Omental fat pad (tissue), 4 donors: ENCODE data around the gene DCAF15. TPM values are rescaled to one million over a fixed set of nuclear protein-coding genes. Genes with fewer than 3 reads are reported as not detected.

Source experiments
- ATAC-seq: fragments of 150-250 bp; one replicate; pipeline ENCODE4 v1.9.1; 2016; ENCODE audit warnings: mild to moderate bottlenecking, moderate library complexity; ENCODE audit not compliant: low FRiP score
- DNase-seq: peaks from one replicate; pipeline ENCODE4 v3.0.0-alpha.2; 2019; ENCODE audit warnings: low spot score
- total RNA-seq, 4 donors: library from RNA; depleted of rRNA; stranded (reverse); fragments of >200 nt; gene quantifications; one replicate each; pipeline ENCODE4 v1.1.0, GENCODE V29; 2016
- TF ChIP-seq, protein P1 (sequence below), 3 donors: fragments of 450-650 bp; IDR thresholded peaks; one replicate each; pipeline ENCODE4 v1.5.1; 2016 to 2017; ENCODE audit warnings: antibody characterized with exemption in 3 of 3, mild to moderate bottlenecking in 3 of 3, moderate library complexity in 2 of 3

Gene DCAF15
- total RNA-seq, 4 donors from 2014 or later: 8.9 to 22.9 (median 11.9) TPM

DNA sequence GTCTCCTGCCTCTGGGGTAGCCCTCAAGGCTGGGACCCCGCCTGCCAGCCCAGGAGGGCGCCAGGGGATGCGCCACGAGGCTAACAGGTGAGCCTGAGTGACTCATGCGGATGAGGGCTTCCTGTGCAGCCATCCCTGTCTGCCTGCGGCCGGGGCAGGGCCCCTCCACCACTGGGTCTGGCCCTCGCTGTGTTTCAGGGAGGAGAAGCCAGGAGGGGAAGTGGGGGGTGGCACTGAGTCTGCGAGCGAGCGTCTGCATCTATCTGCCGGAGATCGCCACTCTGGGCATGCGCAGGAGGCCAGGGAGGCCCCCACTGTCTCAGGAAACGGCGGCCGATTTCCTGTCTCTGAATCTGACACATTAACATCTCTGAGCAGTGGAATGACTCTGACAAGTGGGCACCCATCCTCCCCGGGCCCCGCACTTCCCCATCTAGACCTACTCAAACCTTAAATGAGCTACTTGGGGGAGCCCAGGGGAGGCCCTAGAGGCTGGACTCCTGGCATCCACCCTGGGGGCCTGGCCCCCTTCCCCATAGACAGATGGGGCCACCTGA is 34.1 kb downstream of the DCAF15 start:
- DNase-seq (peak; percentile 65), ATAC-seq (peak; percentile 55)
- TF ChIP-seq, protein P1, sequence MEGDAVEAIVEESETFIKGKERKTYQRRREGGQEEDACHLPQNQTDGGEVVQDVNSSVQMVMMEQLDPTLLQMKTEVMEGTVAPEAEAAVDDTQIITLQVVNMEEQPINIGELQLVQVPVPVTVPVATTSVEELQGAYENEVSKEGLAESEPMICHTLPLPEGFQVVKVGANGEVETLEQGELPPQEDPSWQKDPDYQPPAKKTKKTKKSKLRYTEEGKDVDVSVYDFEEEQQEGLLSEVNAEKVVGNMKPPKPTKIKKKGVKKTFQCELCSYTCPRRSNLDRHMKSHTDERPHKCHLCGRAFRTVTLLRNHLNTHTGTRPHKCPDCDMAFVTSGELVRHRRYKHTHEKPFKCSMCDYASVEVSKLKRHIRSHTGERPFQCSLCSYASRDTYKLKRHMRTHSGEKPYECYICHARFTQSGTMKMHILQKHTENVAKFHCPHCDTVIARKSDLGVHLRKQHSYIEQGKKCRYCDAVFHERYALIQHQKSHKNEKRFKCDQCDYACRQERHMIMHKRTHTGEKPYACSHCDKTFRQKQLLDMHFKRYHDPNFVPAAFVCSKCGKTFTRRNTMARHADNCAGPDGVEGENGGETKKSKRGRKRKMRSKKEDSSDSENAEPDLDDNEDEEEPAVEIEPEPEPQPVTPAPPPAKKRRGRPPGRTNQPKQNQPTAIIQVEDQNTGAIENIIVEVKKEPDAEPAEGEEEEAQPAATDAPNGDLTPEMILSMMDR (IDR thresholded peaks at IDR 0.05): no peak

DNA sequence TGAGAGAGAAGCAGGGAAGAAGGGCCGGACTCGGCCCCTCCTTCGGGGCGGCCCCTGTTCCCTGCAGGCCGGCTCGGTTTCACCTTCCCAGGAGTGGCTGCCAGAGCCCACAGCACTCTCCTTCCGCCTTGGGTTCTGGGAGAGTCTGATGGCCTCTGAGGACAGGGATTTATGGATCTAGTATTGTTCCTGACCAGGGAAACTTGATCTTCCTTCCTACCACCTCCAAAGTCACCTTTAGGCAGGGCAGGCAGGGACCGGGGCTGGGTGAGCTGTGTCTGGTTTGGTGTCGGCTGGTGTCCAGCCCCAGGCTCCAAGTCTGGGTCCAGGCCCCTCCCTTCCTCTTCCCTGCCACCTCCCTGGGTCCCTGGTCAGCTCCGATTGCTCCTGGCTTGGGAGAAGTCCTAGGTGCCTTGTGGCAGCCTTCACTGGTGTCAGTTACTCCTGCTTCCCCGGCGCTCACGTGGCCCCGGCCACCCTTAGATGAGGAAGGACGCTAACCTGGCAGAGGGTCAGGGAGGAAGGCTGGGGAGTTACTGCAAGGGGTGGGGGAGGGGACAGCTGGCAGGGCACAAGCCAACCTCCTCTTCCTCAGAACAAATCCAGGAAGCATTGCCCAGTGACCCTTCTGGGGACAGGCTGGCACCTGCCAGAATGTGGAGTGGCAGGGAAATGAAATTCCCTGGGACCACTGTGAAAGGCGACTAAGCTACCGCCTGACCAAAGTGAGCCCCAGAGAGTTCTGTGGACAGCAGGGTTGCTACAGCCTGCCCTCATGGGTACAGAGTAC is 35.0 kb downstream of the DCAF15 start:
- DNase-seq (no peak), ATAC-seq (no peak)
- TF ChIP-seq, protein P1 (IDR thresholded peaks at IDR 0.05): no peak

DNA sequence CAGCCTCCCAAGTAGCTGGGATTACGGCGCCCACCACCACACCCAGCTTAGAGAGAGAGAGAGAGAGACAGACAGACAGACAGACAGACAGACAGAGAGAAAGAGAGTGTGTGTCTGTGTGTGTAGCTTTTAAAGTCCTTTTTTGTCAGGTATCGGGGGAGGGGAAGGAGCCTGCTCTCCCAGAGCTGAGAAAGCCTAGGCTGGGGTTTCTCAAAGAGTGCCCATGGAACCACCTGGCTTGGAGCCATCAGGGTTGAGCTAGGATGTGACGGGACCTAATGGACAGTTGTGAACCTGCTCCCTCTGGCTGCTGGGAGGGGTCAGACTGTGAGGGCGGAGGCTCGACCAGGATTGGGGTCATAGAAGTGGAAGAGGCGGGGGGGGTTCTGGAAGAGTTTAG is 37.2 kb downstream of the DCAF15 start:
- ATAC-seq (no peak), DNase-seq (no peak)
- TF ChIP-seq, protein P1 (IDR thresholded peaks at IDR 0.05): no peak

DNA sequence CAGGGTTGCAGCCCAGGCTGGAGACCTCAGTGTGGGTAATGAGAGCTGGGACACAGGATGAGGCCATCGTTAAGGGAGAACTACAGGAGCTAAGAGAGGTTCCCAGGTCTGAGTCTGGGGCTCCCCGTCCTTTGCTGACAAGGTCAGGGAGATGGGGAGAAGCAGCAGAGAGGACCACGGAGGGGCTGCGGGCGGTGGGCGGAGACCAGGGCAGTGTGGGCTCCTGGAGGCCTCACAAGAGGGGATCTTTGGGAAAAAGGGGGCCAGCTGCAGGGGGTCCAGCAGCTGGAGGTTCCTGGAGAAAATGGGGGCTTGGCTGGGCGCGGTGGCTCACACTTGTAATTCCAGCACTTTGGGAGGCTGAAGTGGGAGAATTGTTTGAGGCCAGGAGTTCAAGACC is 37.8 kb downstream of the DCAF15 start:
- DNase-seq (no peak), ATAC-seq (no peak)
- TF ChIP-seq, protein P1 (IDR thresholded peaks at IDR 0.05): no peak

- TF ChIP-seq, protein P1 (IDR thresholded peaks at IDR 0.05): no peak
- DNase-seq (no peak), ATAC-seq (no peak)
These were observed 39.7 kb downstream of the DCAF15 start for GRCh38 chr19:13992025-13992424.

DNA sequence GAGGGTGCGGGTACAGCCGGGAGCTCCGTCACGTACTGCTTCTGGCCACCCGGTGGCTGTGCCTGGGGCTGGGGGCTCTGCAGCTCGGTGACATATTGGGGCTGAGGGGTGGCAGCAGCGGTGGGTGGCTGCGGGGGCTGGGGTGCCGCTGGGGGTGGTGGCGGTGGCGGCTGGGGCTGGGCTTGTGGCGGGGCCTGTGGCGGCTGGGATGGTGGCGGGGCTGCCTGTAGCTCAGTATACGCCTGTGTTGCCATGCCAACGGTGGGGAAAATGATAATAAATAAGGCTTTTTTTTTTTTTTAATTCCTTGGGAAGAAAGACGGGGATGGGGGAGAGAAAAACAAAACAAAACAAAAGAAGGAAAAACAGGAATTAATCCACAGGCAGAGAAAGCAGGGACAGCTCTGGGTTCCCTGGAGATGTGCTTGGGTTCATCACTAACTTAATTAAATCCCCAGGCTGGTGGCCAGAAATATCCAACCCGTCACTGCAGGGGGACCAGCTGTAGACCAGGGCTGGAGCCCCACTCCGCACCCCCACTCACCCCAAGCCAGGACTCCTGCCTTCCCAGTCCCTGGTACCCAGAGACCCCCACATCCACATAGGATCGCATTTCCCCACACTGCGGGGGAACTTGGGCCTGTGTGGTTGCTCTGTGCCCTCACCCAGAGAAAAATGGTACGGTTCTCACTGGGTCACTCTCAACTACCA is 41.4 kb downstream of the DCAF15 start:
- ATAC-seq: no peak
- TF ChIP-seq, protein P1 (IDR thresholded peaks at IDR 0.05): no peak
- no peak for DNase-seq
